HG03432 (cell line): ENCODE results near the gene TPPP3.
"Not testable (repeated sequence)": the region's sequence is repeated elsewhere in the genome, so short reads cannot be mapped to it uniquely, and the experiment has no call there.

Source experiments
- ATAC-seq: cut with Tn5 transposase; IDR thresholded peaks from one replicate; pipeline ENCODE4 v1.9.1; 2021; ENCODE audit warnings: mild to moderate bottlenecking, moderate library complexity; ENCODE audit not compliant: unreplicated experiment

Gene TPPP3

DNA sequence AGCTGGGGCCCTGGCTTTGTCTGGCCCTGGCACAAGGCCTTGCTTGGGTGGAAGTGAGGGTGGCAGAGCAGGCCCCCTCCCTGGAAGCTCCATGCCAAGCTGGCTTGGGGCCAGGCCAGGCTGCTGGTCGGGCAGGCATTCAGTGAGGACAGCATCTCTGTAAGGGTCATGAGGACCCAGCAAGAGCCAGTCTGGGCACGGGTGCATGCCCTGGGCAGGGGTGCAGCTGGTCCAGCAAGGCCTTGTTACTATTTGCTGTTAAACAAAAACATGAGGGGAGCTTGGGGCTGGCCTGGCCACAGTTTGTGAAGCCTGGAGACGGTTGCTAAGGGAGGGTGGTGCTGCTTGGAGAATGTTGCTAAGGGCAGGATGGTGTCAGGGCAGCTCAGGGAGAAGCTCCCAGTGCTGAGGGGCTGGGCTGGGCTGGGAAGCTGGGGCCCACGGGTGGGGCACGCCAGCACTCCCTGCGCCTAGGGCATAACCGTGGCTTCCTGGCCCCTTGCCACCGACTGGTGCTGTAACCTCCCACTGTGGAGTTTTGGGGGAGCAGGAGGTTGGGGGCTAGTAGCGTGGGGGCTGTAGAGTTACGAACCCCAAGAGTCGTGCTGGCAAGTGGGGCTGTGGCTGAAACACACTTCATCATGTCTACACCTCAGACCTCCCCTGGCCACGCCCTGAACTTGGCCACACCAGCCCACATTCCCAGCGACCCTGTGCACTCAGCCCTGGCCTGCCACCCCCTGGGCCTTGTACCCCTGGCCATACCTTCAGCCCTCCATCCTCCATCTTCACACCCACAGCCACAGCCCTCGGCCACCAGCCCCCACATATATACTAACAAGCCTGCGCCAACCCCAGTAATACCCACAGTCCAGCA lies 1.6 kb downstream of the TPPP3 start:
- ATAC-seq = no peak

DNA sequence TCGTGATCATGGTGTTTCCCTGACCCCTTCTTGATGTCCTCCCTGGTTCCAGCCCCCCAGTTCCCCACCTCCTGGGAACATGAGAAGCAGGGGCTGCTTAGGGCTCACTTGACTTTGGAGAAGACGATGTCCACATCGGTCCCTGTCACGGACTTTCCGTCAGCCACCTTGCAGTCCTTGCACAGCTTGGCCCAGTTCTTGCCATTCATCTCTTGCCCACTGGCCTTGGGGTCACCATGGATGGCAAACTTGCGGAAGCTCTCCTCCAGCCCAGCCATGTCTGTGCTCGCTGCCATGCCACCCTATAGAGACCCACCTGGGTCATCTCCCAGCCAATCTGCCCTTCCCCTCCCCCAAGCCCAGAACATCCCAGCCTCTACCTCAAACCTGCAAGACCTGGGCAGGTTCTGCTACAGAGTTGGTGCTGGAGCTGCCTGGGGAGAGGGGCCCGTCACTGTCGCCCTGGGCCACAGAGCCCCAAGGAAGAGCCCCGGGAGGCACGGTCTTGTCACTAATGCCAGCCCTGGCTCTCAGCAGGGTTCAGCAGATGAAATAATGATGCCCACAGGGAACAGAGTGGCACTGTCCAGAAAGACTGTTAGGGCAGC lies 2.4 kb downstream of the TPPP3 start:
- no peak for ATAC-seq

DNA sequence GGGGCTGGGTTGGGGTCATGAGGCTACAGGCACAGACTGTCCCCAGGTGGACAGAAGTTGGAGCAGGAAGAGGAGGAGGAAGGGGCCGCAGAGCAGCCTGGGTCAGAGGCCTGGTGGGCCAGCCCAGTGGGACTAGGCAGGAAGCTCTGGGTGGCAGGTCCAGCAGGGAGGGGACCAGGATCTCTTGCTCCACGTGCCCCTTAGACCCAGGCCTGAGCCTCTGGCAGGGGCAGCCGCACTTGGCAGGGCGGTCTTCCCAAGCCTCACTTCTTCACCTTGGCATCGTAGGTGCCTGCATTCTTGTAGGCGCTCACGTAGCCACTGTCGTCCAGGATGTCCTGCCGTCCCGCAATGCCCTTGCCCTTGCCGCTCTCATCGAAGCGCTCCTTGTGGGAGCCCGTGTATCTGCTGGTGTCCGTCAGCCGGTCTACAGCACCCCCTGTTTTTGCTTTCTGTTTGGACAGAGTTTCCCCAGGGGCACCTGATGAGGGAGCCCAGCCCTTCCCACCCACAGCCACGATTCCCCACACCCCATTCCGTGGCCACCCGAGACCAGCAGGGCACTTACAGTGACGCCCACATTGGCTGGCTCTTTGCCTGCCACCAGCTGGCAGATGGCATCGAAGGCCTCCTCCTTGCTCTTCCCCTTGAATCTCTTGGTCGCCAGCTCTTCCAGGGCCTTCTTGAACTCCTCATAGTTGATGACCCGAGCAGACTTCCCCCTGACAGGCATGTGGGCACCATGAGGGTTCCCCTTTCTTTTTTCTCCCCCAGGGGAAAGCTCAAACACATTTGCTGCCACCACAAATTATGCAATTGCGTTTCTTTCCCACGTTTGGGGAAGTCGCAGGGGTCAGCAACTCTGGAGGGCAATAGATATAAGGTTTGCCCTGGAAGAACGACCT lies 3.1 kb downstream of the TPPP3 start:
- no peak for ATAC-seq

DNA sequence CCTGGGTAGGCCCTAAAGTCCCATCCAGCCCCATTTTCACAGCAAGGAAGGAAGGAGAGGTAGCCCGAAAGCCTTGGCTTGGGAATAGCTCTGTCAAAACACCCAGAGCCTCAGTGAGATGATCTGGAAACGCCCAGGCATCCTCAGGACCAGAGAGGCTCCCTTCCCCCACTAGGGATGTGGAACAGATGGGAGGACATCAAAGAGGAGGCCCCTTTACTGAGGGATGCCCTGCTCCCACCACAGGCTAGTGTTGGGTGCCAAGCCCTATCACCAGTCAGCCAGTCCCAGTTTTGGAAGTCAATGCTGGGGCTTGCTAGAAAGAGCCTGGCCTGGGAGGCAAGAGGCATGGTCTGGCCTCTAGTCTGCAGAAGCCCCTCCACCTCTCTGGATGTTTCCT lies 4.7 kb downstream of the TPPP3 start:
- no peak for ATAC-seq

DNA sequence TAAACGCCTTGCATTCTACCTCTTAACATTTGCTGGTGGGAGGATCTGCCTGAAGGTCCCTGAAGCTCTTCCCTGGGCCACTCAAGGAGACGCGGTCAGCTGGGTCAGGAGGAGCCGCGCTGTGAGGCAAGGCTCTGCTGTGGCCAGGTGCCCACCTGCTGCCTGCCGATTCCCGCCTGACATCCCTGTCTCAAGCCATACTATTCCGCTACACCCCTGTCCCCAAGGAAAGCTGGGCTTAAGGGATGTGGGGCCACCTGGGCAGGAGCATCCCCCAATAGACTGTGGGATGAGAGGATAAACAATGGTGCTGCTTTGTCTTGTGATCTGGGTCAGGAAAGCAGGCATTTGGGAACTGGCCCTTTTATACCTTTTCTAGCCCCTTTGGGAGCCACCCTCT lies 5.1 kb downstream of the TPPP3 start:
- ATAC-seq = no peak

DNA sequence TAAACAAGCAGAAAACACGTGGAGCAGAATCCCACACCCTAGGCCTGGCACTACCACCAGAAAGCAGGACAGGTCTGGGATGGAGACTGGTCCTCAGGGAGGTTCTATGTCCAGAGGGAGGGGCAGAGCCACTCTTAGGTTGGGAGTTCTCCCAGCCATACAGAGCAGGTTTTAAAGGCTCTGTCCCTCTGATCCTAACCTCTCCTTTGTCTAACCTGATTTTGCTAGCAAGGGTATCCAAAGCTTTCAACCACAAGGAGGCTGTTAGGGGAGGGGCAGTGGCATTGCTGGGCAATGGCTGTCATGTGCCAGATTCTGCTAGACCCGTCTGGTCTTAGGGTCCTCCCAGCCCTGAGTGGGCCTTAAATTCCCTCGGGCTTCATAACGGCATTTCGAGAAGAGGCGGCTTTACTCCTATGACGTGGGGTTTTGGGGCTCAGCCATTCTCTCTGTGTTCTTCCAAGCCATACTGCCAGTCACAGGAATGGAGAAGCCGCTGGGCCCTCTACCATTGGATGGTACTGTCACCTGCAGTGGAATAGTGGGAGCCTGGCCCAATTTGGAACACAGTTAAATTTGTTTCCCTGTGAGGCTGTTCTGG lies 5.7 kb downstream of the TPPP3 start:
- no peak for ATAC-seq

DNA sequence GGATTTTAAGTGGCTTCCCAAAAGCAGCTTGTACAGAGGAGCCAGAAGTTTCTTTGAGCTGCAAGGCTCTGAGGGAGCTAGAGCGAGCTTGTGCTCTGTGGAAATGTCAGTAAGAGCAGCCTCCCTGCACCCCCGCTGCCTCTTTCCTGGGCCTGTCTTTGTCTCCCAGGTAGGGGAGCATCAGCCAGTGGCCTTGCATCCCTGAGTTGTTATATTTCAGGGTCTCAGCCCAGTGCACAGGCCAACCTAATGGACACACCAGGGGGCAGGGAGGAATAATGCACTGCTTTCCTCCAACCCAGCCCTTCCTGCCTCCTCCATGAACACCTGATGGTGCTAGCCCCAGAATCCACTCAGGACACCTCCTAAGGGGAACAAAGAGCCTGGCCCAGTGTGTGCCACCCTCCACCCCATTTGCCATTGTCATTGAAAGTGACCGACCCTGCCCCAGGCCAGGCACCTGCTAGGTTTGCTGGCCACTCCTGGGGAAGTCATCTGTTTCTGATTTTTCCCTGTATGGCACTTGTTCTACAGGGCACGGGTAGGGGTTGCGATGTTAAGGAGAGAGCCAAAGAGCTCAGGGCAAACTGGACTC lies 6.3 kb downstream of the TPPP3 start:
- ATAC-seq = no peak

DNA sequence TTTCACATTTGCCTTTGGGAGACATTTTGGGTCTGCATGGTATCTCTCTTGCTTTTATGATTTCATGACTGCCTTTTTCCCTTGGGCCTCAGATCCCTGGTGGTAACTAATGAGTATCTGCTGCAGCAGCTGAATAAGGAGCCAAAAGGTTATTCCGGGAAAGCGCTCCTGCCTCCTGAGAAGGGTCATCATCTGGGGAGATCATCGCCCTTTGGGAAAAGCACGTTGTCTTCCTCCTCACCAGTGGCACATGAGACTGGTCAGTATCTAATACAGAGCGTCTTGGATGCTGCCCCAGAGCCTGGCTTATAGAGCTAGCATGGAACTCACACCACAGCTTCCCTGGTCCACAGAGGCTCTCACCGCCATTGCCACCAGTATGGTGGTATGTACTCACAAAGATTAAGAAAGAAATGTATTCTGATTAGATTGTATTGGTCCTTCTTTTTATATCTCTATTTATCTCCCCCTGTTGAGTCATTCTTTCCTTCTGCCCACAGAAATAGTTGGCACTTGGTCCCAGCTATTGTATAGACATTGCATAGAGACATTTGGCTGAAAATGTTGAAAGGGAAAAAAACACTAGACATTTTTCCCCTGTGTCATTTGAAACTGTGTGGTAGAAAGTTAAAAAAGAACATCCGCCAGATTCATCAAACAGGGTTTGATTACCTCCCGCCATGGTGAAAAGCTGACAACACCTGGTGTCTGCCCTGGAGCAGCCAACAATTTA lies 8.4 kb downstream of the TPPP3 start:
- ATAC-seq = no peak

DNA sequence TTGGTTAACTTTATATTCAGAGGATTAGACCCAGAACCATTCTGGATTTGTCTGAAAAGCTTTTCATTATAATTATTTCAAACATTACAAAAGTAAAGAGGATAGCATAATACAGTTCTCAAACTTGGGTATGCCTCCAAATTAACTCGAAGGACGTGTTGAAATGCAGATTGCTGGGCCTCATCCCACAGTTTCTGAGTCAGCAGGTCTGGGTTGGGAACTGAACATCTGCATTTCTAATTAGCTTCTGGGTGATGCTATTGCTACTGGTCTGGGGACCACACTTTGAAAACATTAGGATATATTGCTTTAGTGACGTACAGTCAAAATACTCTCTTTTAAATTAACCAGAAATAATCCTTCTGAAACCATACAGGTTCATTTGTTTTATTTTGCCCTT lies 10.0 kb downstream of the TPPP3 start:
- no peak for ATAC-seq

DNA sequence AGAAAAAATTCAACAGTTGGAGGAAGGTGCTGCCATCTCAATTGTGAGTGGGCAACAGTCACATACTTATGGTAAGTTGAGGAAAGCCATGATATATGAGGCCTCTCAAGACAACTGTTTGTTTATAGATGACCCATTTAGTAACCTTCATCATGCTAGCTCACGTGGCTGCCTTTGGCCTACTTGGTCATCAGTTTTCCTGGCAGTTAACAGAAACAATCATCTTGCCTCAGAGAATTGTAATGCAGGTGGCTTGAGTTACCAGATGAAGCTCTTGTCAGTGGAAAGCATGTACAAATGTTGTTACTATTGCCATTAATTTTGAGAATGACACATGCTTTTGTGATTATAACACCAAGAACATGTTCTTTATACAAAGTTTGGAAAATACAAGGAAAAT lies 14.7 kb downstream of the TPPP3 start:
- no peak for ATAC-seq

DNA sequence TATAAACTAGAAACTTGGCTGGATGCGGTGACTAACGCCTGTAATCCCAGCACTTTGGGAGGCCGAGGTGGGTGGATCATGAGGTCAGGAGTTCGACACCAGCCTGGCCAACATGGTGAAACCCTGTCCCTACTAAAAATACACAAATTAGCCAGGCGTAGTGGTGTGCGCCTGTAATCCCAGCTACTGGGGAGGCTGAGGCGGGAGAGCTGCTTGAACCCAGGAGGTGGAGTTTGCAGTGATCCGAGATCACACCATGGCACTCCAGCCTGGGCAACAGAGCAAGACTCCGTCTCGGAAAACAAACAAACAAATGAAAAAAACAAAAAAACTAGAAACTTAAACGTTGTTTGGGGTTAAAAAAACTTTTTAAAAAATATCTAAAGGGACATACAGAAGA lies 17.3 kb downstream of the TPPP3 start:
- ATAC-seq = not testable (repeated sequence)

DNA sequence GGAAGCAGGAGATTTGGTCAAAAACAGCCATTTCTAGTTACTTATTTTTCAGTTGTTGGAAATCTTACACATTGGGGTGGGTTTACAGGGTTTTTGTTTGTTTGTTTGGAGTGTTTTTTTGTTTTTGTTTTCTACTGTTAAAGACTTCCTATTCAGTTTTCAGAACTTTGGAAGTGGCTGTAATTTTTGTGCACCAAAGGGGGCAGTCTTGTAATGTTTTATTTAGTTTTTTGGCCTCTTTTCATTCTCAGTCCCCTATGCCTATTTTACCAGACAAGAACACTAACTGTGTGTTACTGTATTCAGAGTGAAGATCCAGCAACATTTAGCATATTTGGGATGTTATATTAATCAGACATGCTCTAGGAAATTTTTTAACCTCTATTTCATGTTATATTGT lies 20.6 kb downstream of the TPPP3 start:
- no peak for ATAC-seq

DNA sequence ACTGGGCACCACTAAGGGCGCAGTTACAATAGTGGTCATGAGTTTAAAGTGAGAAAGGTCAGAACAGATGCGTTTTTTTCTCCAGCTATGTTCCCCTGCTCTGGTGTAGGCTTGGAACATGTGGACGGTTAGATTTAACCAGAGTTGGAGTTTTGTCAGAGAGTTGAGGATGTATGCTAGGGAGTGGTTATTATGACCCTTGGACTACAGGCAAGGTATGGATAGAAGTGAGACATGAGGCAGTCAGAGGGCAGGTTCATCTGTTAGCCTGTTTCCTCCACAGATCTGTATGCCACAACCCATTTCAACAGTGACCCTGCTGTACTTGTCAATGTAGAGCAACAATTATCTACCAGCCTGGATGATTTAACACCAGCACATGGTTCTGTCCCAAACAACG lies 22.6 kb downstream of the TPPP3 start:
- no peak for ATAC-seq

DNA sequence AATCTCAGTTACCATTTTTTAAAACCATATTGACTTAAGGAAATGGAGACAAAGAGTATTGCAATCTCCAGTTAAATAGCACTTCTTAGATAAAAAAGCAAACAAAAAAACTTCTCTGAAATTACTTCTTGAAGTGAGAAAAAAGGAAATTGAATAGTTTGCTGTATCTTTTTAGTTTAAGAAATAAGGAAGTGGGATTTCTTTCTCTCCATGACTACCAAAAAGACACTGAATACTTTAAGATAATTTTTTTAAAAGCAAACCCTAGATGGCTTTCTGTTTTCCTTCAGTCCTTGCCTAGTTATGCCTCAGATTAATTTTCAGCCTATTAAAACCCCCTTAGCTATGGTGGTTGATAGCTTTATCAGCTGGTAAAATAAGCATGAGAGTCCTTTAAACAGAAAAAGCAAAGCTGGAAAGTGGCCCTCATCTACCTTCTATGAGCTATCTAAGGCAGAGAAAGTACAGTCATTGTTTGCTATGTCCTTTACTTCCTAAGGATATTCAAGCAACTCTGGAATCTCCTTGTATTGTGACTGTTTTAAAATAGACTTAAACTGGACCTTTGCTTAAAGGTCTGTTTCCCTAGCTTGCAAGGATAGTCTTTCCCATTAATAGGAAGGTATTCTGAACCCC lies 28.6 kb downstream of the TPPP3 start:
- ATAC-seq = no peak

DNA sequence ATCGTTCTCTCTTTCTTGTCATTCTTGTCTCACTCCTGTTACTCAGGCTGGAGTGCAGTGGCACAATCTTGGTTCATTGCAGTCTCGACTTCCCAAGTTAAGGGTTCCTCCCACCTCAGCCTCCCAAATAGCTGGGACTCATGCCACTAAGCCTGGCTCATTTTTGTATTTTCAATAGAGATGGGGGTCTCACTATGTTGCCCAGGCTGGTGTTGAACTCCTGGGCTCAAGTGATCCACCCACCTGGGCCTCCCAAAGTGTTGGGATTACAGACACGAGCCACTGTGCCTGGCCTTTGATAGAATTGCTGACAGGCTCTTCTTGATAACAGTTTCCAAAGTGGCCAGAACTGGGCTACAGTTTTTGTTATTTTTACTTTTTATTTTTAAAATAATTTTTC lies 32.3 kb downstream of the TPPP3 start:
- ATAC-seq = no peak

DNA sequence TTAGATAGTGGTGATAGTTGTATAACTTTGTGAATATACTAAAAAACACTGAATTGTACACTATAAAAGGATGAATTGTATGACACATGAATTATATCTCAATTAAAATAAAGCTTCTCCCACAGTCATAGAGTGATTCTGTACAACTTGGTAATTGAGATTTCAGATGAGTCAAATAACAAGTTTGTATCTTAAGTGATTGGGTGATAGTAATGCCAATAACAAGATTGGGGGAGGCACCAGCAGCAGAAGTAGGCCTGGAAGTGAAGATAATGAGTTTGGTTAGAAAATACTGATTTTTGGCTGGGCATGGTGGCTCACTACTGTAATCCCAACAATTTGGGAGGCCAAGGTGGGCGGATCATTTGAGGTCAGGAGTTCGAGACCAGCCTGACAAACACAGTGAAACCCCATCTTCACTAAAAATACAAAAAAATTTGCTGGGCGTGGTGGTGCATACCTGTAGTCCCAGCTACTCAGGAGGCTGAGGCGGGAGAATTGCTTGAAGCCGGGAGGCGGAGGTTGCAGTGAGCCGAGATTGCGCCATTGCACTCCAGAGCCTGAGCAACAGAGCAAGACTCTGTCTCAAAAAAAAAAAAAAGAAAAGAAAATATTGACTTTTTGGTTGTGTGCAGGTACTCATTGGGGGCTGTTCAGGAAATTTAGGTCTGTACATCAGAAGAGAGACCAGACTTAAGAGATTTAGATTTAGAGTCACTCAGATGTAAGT lies 33.6 kb downstream of the TPPP3 start:
- ATAC-seq = not testable (repeated sequence)

DNA sequence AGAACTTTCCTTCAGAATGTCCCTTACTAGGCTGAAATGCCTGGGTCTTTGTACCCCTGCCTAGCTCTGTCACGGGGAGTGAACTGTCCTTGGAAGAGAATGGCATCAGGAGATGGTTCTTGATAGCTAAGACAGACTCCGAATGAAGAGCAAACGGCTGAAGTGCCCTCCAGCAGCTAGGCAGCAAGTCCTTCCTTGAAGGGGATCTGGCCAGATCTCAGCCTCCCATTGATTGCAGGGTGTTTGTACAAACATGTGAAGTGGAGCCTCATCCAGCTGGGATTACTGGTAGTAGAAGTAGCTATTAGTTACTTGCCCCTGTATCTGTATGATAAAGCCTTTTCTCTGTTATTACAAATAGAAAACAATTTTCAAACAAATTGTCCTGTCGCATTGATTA lies 35.7 kb downstream of the TPPP3 start:
- no peak for ATAC-seq

DNA sequence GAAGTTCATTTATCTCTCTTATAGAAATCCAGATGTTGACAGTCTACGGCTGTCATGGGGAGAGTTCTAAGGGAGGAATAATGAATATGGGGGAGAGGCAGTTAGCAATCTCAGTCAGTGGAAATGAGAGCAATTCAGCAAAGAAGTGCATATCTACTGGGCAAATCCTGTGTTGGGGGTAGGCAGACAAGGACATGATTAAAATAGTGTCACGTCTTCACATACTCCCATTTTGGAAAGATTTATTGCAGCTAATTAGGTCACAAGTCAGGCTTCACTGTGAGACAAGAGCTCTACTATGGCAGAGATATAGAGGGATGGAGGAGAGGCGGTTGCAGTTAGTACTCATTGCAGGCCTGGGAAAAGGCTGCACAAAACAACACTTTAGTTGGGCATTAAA lies 36.9 kb downstream of the TPPP3 start:
- ATAC-seq = no peak

DNA sequence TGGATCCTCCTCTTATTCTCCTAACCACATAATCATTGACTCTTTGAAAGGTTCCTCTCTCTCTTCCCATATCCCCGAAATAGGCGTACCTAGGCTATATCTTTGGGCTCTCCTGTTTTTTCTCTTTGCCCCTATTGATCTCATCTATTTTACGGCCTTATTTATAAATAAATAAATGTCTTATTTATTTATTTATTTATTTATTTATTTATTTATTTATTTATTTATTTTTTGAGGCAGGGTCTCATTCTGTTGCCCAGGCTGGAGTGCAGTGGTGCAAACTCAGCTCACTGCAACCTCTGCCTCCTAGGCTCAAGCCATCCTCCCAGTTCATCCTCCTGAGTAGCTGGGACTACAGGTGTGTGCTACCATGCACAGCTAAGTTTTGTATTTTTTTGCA lies 40.8 kb downstream of the TPPP3 start:
- not testable (repeated sequence) for ATAC-seq
